Measurements from ENCODE around the gene SLC1A2.

- no peak for TF ChIP-seq CTCF (conservative IDR thresholded peaks at IDR 0.05; ENCODE audit: low read depth, low read length)
- no peak for TF ChIP-seq RFX5 (IDR thresholded peaks at IDR 0.05; ENCODE audit: low read depth, low read length)
- no peak for TF ChIP-seq CEBPB (IDR thresholded peaks at IDR 0.05; ENCODE audit: low read depth, low read length)
- 0 out of 2 replicates have a peak, but pooled peaks have one; percentile 25 for TF ChIP-seq POLR2A (IDR thresholded peaks at IDR 0.05; ENCODE audit: low read depth, low read length)
- no peak for TF ChIP-seq MAZ (IDR thresholded peaks at IDR 0.05; ENCODE audit: borderline replicate concordance, low read depth, low read length)
- no peak for TF ChIP-seq ELK1 (IDR thresholded peaks at IDR 0.05; ENCODE audit: borderline replicate concordance, low read depth, low read length)
- TF ChIP-seq BHLHE40 (IDR thresholded peaks at IDR 0.05; ENCODE audit: low read depth, low read length), result no peak
- TF ChIP-seq RCOR1 (IDR thresholded peaks at IDR 0.05; ENCODE audit: insufficient replicate concordance, low read length), result no peak
- TF ChIP-seq SMC3 (IDR thresholded peaks at IDR 0.05; ENCODE audit: low read depth, low read length), result no peak
- no peak for TF ChIP-seq MXI1 (IDR thresholded peaks at IDR 0.05; ENCODE audit: borderline replicate concordance, low read depth, low read length)
- no peak for TF ChIP-seq RAD21 (IDR thresholded peaks at IDR 0.05; ENCODE audit: low read length)
- no peak for TF ChIP-seq CHD1 (IDR thresholded peaks at IDR 0.05; ENCODE audit: low read depth, low read length)
Measured at GRCh38 chr11:35215945-35216344, 203.4 kb downstream of the SLC1A2 start.

Data from IMR-90 (cell line).